SK-N-SH (cell line): ENCODE data around the gene UVRAG.

ENCODE experiments used
- CTCF ChIP-seq: fragments of 200-600 bp; sonication (generic); IDR thresholded peaks from 2 replicates; pipeline ENCODE4 v1.6.1; 2017; ENCODE audit warnings: antibody characterized with exemption, mild to moderate bottlenecking, moderate library complexity
- EZH2phosphoT487 ChIP-seq: fragments of 200-600 bp; sonication (generic); IDR thresholded peaks from 2 replicates; pipeline ENCODE4 v1.6.1; 2017; ENCODE audit warnings: low read depth, mixed run types, mild to moderate bottlenecking, antibody characterized with exemption, moderate library complexity, borderline replicate concordance

DNA sequence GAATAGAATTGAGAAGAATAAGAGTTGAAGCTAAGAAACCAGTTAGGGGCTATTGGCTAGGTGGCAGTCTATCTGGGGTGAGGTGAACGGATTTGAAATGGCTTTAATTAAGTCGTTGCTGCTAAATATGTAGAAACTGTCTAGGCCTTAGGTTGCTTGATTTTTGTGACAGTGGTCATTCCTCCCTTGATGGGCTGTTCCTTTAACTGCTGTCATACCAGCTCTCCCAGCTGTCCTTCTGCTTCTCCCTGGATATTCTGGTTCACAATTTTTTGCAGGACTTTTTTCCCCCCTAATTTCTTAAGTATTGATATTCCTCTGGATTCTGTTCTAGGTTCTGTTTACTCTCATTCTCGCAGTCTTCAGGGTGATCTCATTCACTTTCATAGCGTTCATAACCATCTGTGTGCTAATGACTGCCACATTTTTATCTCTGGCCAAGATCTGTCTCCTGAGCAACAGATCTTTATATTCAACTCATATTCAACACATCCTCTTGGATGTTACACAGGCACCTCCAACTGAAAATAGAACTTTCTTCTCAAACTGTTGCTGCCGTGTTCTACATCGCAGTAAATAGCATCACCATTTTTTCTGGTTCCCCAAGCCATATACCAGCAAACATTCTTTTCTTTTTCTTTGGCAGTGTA, 134.1 kb downstream of the UVRAG start:
- TF ChIP-seq EZH2phosphoT487, result no peak
- TF ChIP-seq CTCF, result no peak
